KBM-7 (cell line): ENCODE results near the gene RHOT1.

ENCODE experiments used
- DNase-seq: peaks from one replicate; pipeline ENCODE4 v3.0.0-alpha.2; 2015
- in situ Hi-C: fragments of 300-500 bp; cut with MboI; formaldehyde crosslinking; loops from 2 replicates; pipeline ENCODE4 v1.14.3; 2020; ENCODE audit warnings: low sequenced_read_pairs, low pct_unique_long_range_greater_than_20kb, mixed read lengths

The RHOT1 gene

GRCh38 chr17:32264140-32264799 is 122.0 kb downstream of the RHOT1 start:
- in situ Hi-C loops, result no loop called here
- DNase-seq, result no peak

GRCh38 chr17:32264823-32265191 is 122.5 kb downstream of the RHOT1 start:
- in situ Hi-C loops, result no loop called here

GRCh38 chr17:32265192-32265923 is 123.1 kb downstream of the RHOT1 start, which contains the start of gene RHBDL3:
Gene RHBDL3, plus strand, starts transcription at chr17:32265832. Its CDS starts 358 bp downstream, at chr17:32266190.
- in situ Hi-C loops, result no loop called here
- DNase-seq, result no peak

More at GRCh38 chr17:32264823-32265191, 122.5 kb downstream of the RHOT1 start:
- no peak for DNase-seq

- in situ Hi-C loops, result no loop called here
- no peak for DNase-seq
Observed at GRCh38 chr17:32266051-32266388, 123.7 kb downstream of the RHOT1 start.

GRCh38 chr17:32266389-32267301 is 124.3 kb downstream of the RHOT1 start:
- DNase-seq, result peak; percentile 35
- in situ Hi-C loops, result no loop called here

GRCh38 chr17:32267690-32268205 is 125.4 kb downstream of the RHOT1 start:
- in situ Hi-C loops, result no loop called here
- DNase-seq, result no peak

- in situ Hi-C loops, result no loop called here
- no peak for DNase-seq
Observed at GRCh38 chr17:32268734-32269288, 126.5 kb downstream of the RHOT1 start.

GRCh38 chr17:32269377-32269776 is 127.1 kb downstream of the RHOT1 start:
- DNase-seq, result no peak

GRCh38 chr17:32271844-32272243 is 129.5 kb downstream of the RHOT1 start:
- DNase-seq, result no peak
- in situ Hi-C loops, result no loop called here

More at GRCh38 chr17:32269377-32269776, 127.1 kb downstream of the RHOT1 start:
- in situ Hi-C loops, result no loop called here

GRCh38 chr17:32274101-32274500 is 131.8 kb downstream of the RHOT1 start:
- in situ Hi-C loops, result no loop called here

GRCh38 chr17:32274643-32275042 is 132.3 kb downstream of the RHOT1 start:
- no peak for DNase-seq
- in situ Hi-C loops, result no loop called here

More at GRCh38 chr17:32274101-32274500, 131.8 kb downstream of the RHOT1 start:
- no peak for DNase-seq
